ENCODE results near the gene HOXA9. TPM values are rescaled to one million over a fixed set of nuclear protein-coding genes. Genes with fewer than 3 reads are reported as not detected.

The HOXA9 gene
- total RNA-seq, 1 experiment from 2014 or later = not detected

DNA sequence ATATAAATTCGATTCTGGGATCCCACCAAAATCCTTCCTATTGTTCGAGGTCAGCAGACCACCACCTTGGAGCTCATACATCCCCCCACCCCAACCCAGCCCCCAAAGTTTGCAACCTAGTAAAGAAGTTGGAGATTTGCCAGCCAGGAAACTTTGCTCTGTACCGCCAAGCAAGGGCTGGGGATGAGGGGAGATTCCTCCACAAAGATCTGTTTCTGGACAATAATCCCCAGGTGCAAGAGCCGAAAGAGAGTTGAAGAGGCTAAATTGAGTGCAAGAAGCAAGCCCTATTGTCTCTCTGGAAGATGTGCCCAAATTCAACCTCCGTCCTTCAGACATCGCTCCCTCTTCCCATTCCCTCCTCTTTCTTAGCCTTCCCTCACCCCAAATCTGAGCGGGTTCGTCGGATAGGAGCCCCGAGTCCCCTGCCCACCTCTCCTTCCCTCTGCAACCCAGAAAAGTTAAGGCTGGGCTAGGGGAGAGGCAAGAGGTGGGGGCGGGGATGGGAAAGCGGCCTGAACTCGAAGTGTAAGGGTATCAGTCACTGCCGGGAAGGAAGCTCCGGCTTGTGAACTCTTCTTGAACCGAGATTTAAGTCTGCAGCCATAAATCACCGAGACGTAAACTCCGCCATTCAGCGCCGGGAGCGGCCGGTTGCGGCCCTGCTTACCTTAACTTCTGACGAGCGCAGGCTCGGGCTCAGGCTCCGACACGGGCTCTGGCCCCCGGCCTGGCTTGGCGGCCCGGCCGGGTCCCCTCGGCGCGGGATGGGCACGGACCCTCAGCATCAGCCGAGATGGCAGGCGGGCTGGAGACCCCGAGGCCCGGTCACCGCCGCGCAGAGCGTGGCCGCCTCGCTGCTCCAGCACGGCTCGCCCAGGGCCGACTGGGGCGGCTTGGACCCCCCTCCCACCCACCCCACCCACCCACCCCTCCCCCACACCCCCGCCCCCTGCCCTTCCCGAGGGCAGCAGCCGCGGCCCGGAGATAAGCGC lies 52.1 kb downstream of the HOXA9 start:
- peak overlapping the region; percentile 11; the same call in 1 of the 2 replicates for H3K4me3 ChIP-seq (ENCODE audit: insufficient read depth, low read depth, low read length)
- peaks cover 96% of the 10 kb centered on the region for H3K27me3 ChIP-seq (ENCODE audit: control insufficient read depth, insufficient read depth, low read length)
- DNase-seq = peak; percentile 85
- H3K36me3 ChIP-seq (replicated peaks; ENCODE audit: control insufficient read depth, insufficient read depth, low read length) = no peaks in the 10 kb centered on the region

Other genes starting within 250 kb of the HOXA9 start
- gene HOXA1, start 69.5 kb downstream of the HOXA9 start, total RNA-seq (2014; rRNA removed; shearing (Covaris generic)) = 0.10 TPM in 1 of 2 replicates, not detected in the other
- gene HOXA2, start 62.9 kb downstream of the HOXA9 start, total RNA-seq (2014; rRNA removed; shearing (Covaris generic)) = not detected in 2 replicates
- not detected in 2 replicates for gene HOXA4, start 34.8 kb downstream of the HOXA9 start, total RNA-seq (2014; rRNA removed; shearing (Covaris generic))
- gene HOXA5, start 21.9 kb downstream of the HOXA9 start, total RNA-seq (2014; rRNA removed; shearing (Covaris generic)) = not detected in 2 replicates
- gene HOXA6, start 17.8 kb downstream of the HOXA9 start, total RNA-seq (2014; rRNA removed; shearing (Covaris generic)) = not detected in 2 replicates
- not detected in 2 replicates for gene HOXA3, start 13.0 kb downstream of the HOXA9 start, total RNA-seq (2014; rRNA removed; shearing (Covaris generic))
- not detected in 2 replicates for gene HOXA7, start 8.9 kb downstream of the HOXA9 start, total RNA-seq (2014; rRNA removed; shearing (Covaris generic))
- not detected in 2 replicates for gene HOXA10, start 8.8 kb upstream of the HOXA9 start, total RNA-seq (2014; rRNA removed; shearing (Covaris generic))
- not detected in 2 replicates for gene HOXA11, start 19.7 kb upstream of the HOXA9 start, total RNA-seq (2014; rRNA removed; shearing (Covaris generic))
- gene HOXA13, start 34.6 kb upstream of the HOXA9 start, total RNA-seq (2014; rRNA removed; shearing (Covaris generic)) = not detected in 2 replicates
- not detected in 2 replicates for gene EVX1, start 77.3 kb upstream of the HOXA9 start, total RNA-seq (2014; rRNA removed; shearing (Covaris generic))

All from H7 (cell line).